Stimulated activated CD4-positive, alpha-beta T cell treated with anti-CD3 and anti-CD28 coated beads, Interleukin-12 subunit alpha, Interleukin-12 subunit beta, amount 100 ng/mL, for 24 hours (primary cell): Measurements from ENCODE around the gene RBFOX1.

Experiments used
- DNase-seq, 2 experiments: peaks; one replicate each; pipeline ENCODE4 v3.0.0-alpha.2; 2020; ENCODE audit warnings: low read depth in 2 of 2

Gene RBFOX1

DNA sequence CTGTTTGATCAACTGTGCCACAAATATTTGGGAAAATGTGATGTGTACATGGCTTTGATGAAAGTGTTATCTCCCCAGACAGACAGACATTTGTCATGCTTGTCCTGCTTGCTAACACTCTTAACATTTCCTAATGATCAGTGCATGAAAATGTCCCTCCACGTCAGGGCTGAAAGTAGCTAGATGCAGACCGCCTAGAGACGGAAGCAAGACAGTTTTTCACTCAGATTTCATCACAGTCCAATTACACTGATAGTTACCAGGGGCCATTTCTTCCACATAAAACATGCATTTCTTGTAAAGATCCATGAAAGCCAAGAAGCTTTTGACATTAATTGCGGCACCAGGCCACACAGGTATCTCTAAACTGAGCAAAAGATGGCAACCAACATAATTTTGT is 347.7 kb downstream of the RBFOX1 start:
- no peak for DNase-seq

DNA sequence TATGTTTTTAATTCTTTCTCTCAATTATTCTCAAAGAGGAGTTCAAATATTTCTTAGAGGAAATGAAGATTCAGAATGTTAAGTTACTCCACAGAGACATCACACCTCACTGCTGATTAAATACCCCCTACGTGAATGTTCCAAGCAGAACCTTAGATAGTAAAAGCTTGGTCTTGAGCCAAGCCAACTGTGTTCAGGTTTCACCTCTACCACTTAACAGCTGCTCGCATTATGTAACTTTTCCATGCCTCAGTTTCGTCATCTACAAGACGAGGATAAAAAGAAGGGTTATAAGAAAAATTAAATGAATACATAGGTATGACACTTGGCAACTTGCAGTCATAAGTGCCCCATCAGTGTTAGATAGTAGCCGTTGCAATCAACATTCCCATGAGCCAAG is 356.2 kb downstream of the RBFOX1 start:
- DNase-seq = no peak

DNA sequence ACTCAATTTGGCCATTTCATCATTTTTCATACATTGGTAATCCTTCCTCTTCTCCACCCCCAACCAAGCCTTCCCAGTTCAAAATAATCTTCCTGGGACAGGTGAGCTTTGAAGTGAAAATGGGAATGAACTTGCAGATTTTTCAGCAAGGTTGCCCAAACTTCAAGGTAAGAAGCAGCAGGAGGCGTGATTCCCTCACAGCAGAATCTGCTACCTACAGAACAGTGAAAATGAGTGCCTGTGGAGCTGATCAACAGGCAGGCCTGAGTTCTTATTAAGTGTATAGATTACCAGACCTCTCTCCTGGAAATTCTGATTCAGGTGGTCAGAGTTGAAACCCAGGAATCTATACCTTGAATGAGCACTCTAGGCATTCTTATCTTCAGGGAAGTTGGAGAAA is 356.6 kb downstream of the RBFOX1 start:
- DNase-seq = no peak

DNA sequence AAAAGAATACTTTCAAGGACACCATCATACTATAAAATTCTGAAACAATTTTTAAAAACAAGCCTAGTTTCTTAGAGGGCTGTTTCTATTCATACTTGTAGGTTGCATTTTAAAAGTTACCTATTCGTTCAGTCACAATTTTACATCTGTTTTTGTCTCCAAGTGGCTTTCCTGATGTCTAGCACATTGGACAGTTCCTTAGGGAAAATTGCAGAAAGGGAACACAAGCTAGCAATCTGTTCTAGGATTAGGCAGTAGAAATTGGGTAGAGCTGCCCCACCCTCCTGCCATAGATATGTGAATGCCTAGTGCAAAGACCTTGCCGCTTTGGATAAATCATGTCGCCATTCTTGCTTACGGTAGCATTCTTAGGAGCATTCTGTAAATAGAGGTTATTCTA is 358.9 kb downstream of the RBFOX1 start:
- DNase-seq = no peak

DNA sequence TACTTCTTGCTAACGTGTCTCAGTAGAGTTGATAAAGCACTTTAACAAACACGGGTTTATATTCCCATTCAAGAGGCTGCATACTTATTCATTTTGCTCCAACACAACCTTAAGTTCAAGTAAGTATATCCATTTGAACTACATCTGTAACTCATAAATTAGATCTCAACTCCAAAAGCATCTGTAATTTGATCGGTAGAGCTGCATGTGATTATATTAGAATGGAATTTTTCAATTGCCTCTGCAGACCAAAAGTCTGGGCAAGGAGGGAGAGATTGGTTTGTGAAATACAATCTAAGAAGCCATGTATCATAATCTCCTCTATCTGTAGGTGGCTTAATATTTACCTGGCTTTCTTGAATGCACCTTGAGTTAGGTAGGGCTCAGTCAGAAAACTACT is 371.0 kb downstream of the RBFOX1 start:
- no peak for DNase-seq

DNA sequence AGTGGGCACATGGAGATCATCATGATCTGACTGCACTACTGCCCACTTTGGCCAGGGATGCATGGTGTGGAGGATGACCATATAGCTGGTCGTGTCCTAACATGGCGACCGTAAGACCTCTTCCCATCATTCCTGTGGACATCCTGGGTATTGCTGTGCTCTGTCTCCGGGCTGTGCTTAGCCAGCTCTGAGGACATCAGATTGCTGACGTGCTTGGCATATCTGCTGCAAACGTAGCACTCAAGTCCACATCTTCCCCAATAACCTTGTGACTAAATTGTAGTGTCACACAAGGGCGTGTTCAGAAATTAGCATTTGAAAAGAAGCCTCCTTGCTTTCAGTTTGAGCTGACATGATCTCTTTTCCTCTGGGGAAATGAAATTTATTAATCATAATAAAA is 373.2 kb downstream of the RBFOX1 start:
- no peak for DNase-seq

DNA sequence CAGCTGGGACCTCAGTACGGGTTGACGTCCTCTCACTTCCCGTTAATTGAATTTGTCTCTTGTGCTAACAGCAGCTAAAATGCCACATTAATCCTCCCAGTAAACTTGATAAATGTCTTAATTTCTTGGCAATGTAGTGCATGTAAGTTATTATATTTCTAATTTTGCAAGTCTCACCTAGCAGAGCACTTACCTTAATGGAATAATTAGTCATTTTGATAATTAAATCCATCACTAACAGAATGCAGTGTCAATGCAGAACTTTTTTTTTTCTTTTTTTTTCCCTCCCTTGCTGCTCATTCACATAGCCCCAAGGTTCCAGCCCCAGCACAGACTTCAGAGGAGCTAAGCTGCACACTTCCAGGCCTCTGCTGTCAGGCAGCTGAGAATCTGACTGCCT is 376.5 kb downstream of the RBFOX1 start:
- no peak for DNase-seq

DNA sequence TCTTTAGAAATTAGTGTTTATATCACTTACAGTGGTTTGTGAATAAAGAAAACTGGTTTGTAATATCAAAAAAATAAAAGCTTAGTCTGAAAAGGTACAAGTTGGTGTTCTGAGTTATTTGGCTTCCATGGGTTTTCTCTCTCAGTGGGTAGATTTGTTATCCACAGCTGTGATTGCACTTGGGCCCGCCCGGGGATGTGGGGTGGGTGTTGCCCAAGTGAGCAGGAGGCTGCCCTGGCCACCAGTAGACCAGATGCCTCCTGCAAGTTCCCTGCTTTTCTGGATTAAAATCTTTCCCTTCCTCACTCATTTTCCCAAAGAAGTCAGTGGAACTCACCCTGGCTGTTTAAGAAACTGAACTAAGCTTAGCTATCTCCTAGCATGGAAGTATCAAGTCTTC is 380.6 kb downstream of the RBFOX1 start:
- DNase-seq = no peak

DNA sequence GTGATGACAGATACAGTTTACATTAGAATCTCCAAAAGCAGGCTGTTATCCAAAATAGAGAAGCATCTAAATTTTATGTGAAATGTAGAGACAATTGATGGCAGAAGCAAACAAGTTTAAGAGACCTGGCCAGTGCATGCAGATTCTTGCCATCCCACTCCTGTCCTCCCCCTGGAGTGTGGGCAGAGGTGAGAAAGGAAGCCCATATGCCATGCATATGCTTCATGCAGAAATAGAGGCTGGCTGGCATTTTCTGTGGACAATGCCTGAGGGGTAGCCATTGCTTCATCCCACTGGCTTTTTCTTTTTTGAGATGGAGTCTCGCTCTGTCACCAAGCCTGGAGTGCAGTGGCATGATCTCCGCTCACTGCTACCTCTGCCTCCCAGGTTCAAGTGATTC is 382.1 kb downstream of the RBFOX1 start:
- DNase-seq = no peak

DNA sequence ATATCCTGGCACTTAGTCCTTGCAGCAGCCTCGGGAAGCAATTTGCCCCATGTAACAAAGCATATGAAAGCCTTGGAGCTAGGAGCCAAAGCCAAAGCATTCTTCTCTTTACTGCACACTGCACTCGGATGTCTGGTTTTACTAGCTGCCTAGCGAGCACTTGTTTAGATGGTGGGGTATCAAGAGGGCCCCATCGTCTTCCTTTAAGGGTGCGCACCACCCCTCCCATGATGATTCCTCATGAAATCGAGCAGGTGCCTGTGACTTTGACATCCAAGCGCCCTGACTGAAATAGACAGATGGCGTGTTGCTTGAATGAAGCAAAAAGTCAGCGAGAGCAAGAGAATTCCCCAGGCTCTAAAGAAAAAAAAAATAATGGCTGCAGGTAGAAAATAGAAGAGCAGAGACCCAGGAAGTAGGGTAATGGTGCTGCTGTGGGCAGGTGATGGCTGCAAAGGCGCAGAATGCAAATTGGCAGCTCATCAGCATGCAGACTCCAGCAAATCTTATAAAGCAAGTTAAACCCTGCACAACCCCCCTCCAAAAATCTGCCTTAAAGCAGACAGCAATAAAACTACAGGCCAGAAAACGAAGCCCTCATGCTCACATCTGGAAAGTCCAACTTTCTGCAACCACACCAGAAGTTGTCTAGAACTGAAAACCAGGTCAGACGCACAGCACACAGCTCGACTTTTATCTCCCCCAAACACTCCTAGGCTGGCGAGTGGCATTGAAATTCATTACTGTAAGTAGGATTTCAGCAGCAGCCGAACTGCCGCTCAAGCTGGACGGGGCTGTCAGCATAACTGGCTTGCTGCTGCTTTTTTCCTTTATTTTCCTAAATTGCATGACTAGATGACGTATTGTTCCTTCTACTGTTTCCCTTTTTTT is 384.3 kb downstream of the RBFOX1 start:
- DNase-seq = no peak

DNA sequence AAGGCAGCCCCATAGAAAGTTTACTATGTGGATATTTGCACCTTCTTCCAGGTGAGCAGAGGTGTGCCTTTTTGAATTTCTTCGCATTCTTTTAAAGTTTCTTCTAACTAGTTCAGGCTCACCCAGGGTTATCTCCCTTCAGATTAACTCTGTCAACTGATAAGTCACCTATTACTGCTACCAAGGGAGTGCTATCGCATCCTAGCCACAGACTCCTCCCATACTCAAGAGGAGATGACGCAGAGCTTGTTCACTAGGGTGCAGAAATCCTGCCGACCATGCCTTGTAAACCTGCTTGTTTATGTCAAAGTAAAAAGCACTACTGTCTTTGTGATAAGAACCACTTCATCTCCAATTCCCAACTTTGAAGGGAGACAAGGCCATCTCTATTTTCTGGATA is 390.1 kb downstream of the RBFOX1 start:
- DNase-seq = no peak

DNA sequence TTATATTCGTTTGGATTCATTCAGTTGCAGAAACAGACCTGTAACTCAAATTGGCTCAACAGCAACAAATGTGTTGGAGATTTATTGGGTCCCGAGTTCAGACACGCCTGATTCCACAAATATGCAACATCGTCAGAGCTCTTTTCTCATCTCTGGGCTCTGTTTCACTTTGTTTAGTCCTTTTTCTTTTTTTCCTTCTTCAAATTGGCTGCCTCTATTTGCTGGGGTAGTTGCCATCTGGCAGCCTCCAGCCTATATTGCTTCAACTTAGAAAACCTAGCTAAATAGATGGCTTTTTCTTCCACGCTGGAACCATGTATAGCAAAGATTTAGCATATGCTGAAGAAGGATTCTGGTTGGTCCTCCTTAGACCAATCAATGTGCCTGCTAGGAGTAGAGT is 398.5 kb downstream of the RBFOX1 start:
- no peak for DNase-seq

DNA sequence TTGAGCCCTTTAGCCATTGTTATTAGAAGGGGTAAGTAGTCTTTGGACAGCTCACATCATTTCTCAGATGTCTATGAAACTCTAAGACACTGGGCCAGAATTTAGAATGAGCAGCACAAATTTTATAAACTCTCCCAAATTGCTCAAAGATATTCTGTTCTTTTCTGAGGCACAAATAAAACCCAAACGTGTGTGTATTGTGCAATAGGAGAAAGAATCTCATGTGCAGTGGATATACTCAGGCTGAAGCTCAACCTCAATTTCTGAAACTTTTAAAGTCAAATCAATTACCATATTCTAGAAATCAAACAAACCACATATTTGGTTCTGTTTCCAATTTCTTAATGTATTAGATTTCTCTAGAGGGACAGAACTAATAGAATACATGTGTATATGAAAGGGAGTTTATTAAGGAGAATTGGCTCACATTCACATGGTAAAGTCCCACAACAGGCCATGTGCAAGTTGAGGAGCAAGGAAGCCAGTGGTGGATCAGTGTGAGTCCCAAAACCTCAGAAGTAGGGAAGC is 403.6 kb downstream of the RBFOX1 start:
- DNase-seq = no peak

DNA sequence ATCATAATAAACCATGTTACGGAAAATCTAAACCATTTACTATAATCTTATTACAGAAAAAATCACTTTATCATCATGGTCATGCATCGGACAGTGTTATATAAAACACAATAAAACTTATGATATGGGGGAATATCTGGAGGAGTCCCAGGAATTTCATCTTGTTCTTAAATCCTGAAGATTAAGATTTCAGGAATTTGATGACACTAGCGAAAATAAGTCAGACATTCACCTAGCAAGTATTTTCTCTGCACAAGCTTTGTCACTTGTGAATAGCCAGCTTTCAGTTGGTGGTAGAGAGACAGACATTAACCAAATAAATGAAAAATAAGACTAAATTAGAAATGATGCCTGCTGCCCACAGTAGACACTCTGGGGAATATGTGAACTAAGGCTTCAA is 410.0 kb downstream of the RBFOX1 start:
- DNase-seq = no peak

DNA sequence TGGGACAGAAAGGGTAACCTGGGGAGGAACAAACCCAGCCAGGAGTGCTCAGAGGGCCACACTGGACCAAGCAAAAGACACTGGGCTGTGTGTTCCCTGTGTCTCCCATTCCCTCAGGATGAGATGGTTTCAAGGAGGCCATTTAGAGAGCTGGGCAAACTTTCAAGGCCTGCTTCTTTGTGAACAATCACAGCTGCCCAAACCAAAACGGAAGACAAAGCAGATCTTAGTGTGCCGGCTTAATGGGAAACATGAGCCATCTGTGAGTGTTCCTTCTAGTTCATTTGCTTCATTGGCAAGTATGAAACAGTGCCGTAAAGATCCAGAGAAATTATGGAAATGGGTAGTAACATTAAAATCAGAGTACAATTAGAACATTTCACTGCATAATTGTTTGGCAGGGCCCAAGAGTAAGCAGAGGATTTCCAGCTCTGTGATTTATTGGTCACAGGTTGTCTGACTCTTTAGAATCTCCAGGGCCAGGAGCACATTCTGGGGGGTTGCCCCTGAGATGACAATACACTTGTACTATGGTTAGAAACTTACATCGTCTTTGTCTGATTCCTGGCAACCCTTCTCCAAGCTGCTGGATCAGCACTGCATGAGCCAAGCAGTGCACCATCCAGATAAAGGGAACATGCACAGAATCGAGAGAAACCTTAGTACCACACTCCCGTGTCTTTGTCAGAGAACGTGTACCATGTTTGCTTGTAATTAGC is 412.1 kb downstream of the RBFOX1 start:
- no peak for DNase-seq

DNA sequence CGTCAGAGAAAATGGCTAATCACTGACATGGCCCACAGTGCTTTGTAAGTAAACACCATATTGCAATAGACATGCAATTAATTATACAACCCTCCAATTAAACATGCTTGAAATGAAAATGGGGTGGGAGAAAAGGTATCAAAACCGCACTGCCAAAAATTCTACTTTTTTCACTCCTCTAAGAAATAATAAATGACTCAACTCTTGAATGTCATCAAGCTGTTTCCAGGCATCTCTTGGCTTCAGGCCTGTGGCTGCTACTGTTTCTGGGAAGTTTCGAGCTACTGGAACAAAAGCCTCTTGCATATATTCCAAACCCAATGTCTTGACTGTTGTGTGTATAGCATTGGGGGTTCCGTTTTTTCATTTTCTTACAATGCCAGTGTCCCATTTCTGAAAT is 412.6 kb downstream of the RBFOX1 start:
- no peak for DNase-seq

DNA sequence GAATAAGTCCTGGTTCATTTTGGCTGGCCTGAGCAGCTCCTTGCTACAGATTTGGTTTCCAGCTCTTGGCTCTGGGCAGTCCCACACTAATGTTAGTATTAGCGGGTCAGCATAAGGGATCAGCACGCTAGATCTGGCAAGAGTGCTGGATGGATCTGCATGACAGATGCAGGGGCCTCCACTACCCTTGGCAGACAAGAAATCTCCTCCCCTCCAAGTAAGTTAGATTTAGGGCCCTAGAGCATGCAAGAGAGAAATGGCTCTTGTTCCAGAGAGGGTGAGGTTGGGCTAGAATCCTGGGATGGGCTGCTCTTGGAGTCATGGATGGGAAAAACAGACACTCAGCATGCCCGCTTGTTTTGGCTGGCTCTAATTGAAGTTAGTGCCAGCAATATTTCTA is 414.3 kb downstream of the RBFOX1 start:
- no peak for DNase-seq

DNA sequence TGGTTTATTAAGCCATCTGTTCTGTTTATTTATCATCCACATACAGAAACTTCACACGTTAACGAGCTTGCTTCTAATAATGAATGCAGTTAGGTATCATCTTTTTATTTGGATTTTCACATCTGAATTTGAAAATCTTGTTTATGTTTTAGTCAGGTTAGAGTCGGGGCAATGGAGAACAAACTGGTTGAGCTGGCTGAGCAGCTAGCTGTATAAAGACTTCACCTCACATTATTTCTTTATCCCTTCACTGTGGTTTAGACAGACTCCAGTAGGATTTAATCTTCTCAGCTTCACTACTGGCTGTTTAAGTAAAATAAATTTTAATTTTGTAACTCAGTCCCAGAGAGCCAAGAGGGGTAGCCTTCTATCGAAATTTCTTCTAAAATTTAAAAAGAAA is 415.9 kb downstream of the RBFOX1 start:
- DNase-seq = no peak

DNA sequence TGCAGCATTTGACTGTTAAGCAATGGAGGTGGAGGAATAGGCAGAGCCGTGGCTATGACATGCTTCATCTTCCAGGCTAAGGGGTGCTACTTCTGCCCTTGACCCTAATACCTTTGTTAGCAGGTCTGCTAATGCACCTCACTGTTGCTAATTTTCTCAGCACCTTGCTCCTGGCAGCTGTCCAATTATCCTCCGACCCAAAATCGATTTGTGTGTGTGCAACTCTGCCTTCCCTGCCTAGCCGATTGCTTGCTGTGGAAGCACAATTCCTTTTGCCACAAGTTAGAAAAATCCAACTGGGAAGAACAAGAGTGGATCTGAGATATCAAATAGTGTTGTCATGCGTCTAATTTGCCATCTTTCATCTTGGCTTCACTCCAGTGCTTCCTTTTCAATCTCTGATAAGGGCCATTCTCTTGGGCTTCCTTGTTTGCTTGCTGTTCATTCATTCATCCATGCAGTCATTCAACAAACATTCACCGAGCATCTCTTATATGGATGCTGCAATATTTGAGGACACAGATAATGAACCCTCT is 422.8 kb downstream of the RBFOX1 start:
- DNase-seq = no peak
